Loucy (cell line): Measurements from ENCODE around the gene TTC23.

Experiments
- H2AFZ ChIP-seq: fragments of 200-600 bp; sonication (generic); 2 replicates; pipeline ENCODE4 v1.6.0; 2016; ENCODE audit warnings: antibody characterized with exemption, mild to moderate bottlenecking, low read length, moderate library complexity
- H3F3A ChIP-seq: fragments of 200-600 bp; 2 replicates; pipeline ENCODE4 v1.6.0; 2016; ENCODE audit warnings: antibody characterized with exemption, low read depth, mild to moderate bottlenecking
- H3K27me3 ChIP-seq: fragments of 200-600 bp; sonication (generic); 2 replicates; pipeline ENCODE4 v1.6.1; 2014; ENCODE audit warnings: low read length, mild to moderate bottlenecking; ENCODE audit not compliant: insufficient read depth, poor library complexity, severe bottlenecking
- H3K36me3 ChIP-seq: fragments of 200-600 bp; sonication (generic); 2 replicates; pipeline ENCODE4 v1.6.1; 2016; ENCODE audit warnings: low read length; ENCODE audit not compliant: insufficient read depth
- H3K4me1 ChIP-seq: fragments of 200-600 bp; sonication (generic); 2 replicates; pipeline ENCODE4 v1.5.1; 2014; ENCODE audit warnings: low read length, mild to moderate bottlenecking; ENCODE audit not compliant: insufficient read depth, poor library complexity, severe bottlenecking
- H3K4me2 ChIP-seq: fragments of 200-600 bp; sonication (generic); 2 replicates; pipeline ENCODE4 v1.6.0; 2014; ENCODE audit warnings: antibody characterized with exemption, low read length, low read depth, mild to moderate bottlenecking; ENCODE audit not compliant: poor library complexity, severe bottlenecking
- H3K4me3 ChIP-seq: fragments of 200-600 bp; sonication (generic); 2 replicates; pipeline ENCODE4 v1.5.1; 2014; ENCODE audit warnings: low read length, mild to moderate bottlenecking, mixed read lengths; ENCODE audit not compliant: poor library complexity, severe bottlenecking
- H3K79me2 ChIP-seq: fragments of 200-600 bp; sonication (generic); 2 replicates; pipeline ENCODE4 v1.6.1; 2014; ENCODE audit warnings: low read length; ENCODE audit not compliant: insufficient read depth
- H3K9ac ChIP-seq: fragments of 200-600 bp; sonication (generic); 2 replicates; pipeline ENCODE4 v1.6.0; 2014; ENCODE audit warnings: mild to moderate bottlenecking, low read depth, low read length, moderate library complexity; ENCODE audit not compliant: poor library complexity, severe bottlenecking
- H3K9me2 ChIP-seq: fragments of 200-600 bp; sonication (generic); replicated peaks from 2 replicates; pipeline ENCODE4 v1.6.1; 2016; ENCODE audit warnings: low read depth, low read length, mixed read lengths
- H3K9me3 ChIP-seq: fragments of 200-600 bp; sonication (generic); 2 replicates; pipeline ENCODE4 v1.6.1; 2014; ENCODE audit warnings: mild to moderate bottlenecking, antibody characterized with exemption, low read length, low read depth; ENCODE audit not compliant: insufficient read depth
- H4K20me1 ChIP-seq: fragments of 200-600 bp; sonication (generic); 2 replicates; pipeline ENCODE4 v1.6.0; 2014; ENCODE audit warnings: antibody characterized with exemption, low read length, mild to moderate bottlenecking; ENCODE audit not compliant: insufficient read depth, poor library complexity, severe bottlenecking
- EZH2phosphoT487 ChIP-seq: fragments of 200-600 bp; IDR thresholded peaks from 2 replicates; pipeline ENCODE4 v1.6.1; 2018; ENCODE audit warnings: antibody characterized with exemption, mild to moderate bottlenecking, moderate library complexity, borderline replicate concordance
- TF ChIP-seq, protein P1 (sequence below): fragments of 200-600 bp; sonication (generic); conservative IDR thresholded peaks from 2 replicates; pipeline ENCODE4 v1.5.1; 2014; ENCODE audit warnings: mild to moderate bottlenecking, antibody characterized with exemption, low read length

TTC23 gene

GRCh38 chr15:99268431-99268830 is 19.1 kb upstream of the TTC23 start:
- no peak for TF ChIP-seq EZH2phosphoT487
- TF ChIP-seq, protein P1, sequence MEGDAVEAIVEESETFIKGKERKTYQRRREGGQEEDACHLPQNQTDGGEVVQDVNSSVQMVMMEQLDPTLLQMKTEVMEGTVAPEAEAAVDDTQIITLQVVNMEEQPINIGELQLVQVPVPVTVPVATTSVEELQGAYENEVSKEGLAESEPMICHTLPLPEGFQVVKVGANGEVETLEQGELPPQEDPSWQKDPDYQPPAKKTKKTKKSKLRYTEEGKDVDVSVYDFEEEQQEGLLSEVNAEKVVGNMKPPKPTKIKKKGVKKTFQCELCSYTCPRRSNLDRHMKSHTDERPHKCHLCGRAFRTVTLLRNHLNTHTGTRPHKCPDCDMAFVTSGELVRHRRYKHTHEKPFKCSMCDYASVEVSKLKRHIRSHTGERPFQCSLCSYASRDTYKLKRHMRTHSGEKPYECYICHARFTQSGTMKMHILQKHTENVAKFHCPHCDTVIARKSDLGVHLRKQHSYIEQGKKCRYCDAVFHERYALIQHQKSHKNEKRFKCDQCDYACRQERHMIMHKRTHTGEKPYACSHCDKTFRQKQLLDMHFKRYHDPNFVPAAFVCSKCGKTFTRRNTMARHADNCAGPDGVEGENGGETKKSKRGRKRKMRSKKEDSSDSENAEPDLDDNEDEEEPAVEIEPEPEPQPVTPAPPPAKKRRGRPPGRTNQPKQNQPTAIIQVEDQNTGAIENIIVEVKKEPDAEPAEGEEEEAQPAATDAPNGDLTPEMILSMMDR = no peak
- no peaks in the 10 kb centered on the region for H3K36me3 ChIP-seq
- no peak overlapping the region for H3K4me2 ChIP-seq
- H3K27me3 ChIP-seq = no peaks in the 10 kb centered on the region
- no peak overlapping the region for H3K9ac ChIP-seq
- H3K4me1 ChIP-seq = peaks cover 6% of the 10 kb centered on the region
- H3K9me2 ChIP-seq = no peaks in the 10 kb centered on the region
- H3K4me3 ChIP-seq = no peak overlapping the region
- H2AFZ ChIP-seq = no peak overlapping the region
- H3K79me2 ChIP-seq = no peaks in the 10 kb centered on the region
- H4K20me1 ChIP-seq = no peaks in the 10 kb centered on the region
- no peaks in the 10 kb centered on the region for H3F3A ChIP-seq
- no peaks in the 10 kb centered on the region for H3K9me3 ChIP-seq

GRCh38 chr15:99267957-99268356 is 18.6 kb upstream of the TTC23 start:
- Histone ChIP-seq H3K9me3 (no peaks in the 10 kb centered on the region), H3K27me3 (no peaks in the 10 kb centered on the region), H2AFZ (no peak overlapping the region), H3K9me2 (no peaks in the 10 kb centered on the region), H3K4me1 (peaks cover 6% of the 10 kb centered on the region), H3K9ac (no peak overlapping the region), H3K4me3 (no peak overlapping the region), H4K20me1 (no peaks in the 10 kb centered on the region), H3K79me2 (no peaks in the 10 kb centered on the region), H3F3A (no peaks in the 10 kb centered on the region), H3K4me2 (no peak overlapping the region), H3K36me3 (no peaks in the 10 kb centered on the region)
- TF ChIP-seq, protein P1 = no peak
- TF ChIP-seq EZH2phosphoT487 = no peak

DNA sequence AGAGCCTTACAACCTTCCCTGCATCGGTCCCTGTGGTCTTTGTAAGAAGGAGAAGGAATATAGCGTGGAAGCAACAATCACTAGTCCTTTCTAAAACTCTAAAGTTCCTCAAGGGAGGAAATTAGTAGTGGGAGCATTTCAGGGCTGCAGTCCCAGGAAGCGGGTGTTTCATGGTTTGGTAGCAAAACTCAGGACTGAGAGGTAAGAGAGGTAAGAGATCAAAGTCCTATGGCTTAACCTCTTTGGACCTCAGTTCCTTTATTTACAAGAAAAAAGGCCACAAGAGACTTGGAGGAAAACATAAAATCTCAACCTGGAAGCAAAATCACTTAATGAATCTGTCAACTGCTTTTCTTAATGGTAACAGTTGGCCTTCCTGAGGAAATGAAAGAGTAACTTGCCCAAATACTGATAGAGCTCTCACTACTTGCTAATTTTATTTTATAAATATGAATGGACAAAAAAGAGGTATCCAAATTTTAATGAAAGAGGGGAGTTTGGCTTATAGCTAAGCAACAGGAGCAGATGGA is 16.2 kb upstream of the TTC23 start:
- Histone ChIP-seq H3K9ac (no peak overlapping the region), H2AFZ (no peak overlapping the region), H3K4me2 (no peak overlapping the region), H3K79me2 (no peaks in the 10 kb centered on the region), H3F3A (no peaks in the 10 kb centered on the region), H4K20me1 (no peaks in the 10 kb centered on the region), H3K9me2 (no peaks in the 10 kb centered on the region), H3K27me3 (no peaks in the 10 kb centered on the region), H3K9me3 (no peaks in the 10 kb centered on the region), H3K36me3 (no peaks in the 10 kb centered on the region), H3K4me3 (no peak overlapping the region), H3K4me1 (peaks cover 6% of the 10 kb centered on the region)
- no peak for TF ChIP-seq EZH2phosphoT487
- TF ChIP-seq, protein P1 = no peak
